Keratinocyte (primary cell): ENCODE results near the gene ELP4. TPM values are rescaled to one million over a fixed set of nuclear protein-coding genes. Genes with fewer than 3 reads are reported as not detected.
A peak's percentile ranks its signal among the peaks of the same experiment; 100 is the strongest.

ENCODE experiments used
- DNase-seq: peaks from one replicate; pipeline ENCODE4 v3.0.0-alpha.2; 2011; ENCODE audit warnings: low read depth, missing footprints, low spot score
- FAIRE-seq: peaks from 2 replicates; lab custom pipeline; 2011; peaks lifted over from hg19 to GRCh38; lab: Jason Lieb, UNC
- H2AFZ ChIP-seq: 2 replicates; pipeline ENCODE4 v1.6.0; 2012; ENCODE audit warnings: low read length, control low read depth, inconsistent platforms; ENCODE audit not compliant: control insufficient read depth
- H3K27ac ChIP-seq: 2 replicates; pipeline ENCODE4 v1.5.1; 2011; ENCODE audit warnings: low read length; ENCODE audit not compliant: control insufficient read depth, insufficient read depth
- H3K27me3 ChIP-seq: 3 replicates; pipeline ENCODE4 v1.6.0; 2011; ENCODE audit warnings: low read length; ENCODE audit not compliant: control insufficient read depth, insufficient read depth; ENCODE audit errors: extremely low read depth
- H3K36me3 ChIP-seq, 2 experiments: 2 replicates in 1 of 2; 3 replicates in 1 of 2; pipeline ENCODE4 v1.5.1; 2011; ENCODE audit warnings: low read length in 2 of 2, mild to moderate bottlenecking in 1 of 2; ENCODE audit not compliant: control insufficient read depth in 2 of 2, insufficient read depth in 2 of 2; ENCODE audit errors: extremely low read depth in 1 of 2
- H3K4me1 ChIP-seq: 3 replicates; pipeline ENCODE4 v1.5.1; 2011; ENCODE audit warnings: low read length; ENCODE audit not compliant: control insufficient read depth, insufficient read depth; ENCODE audit errors: extremely low read depth
- H3K4me2 ChIP-seq: 3 replicates; pipeline ENCODE4 v1.6.0; 2011; ENCODE audit warnings: low read depth, low read length; ENCODE audit not compliant: control insufficient read depth, insufficient read depth; ENCODE audit errors: extremely low read depth
- H3K4me3 ChIP-seq, 3 experiments: fragments of 200-600 bp in 1 of 3; sonication (generic) in 1 of 3; 2 replicates in 2 of 3; 3 replicates in 1 of 3; pipeline ENCODE4 v1.5.1; 2011 to 2016; ENCODE audit warnings: low read length in 3 of 3, mild to moderate bottlenecking in 3 of 3, control low read depth in 2 of 3, inconsistent platforms in 1 of 3, low read depth in 1 of 3, mixed read lengths in 1 of 3, mixed run types in 1 of 3, moderate library complexity in 1 of 3; ENCODE audit not compliant: control insufficient read depth in 2 of 3, insufficient read depth in 2 of 3; ENCODE audit errors: extremely low read depth in 1 of 3
- H3K79me2 ChIP-seq: 2 replicates; pipeline ENCODE4 v1.6.0; 2012; ENCODE audit warnings: low read length; ENCODE audit not compliant: control insufficient read depth, insufficient read depth
- H3K9ac ChIP-seq: 3 replicates; pipeline ENCODE4 v1.6.0; 2011; ENCODE audit warnings: low read length; ENCODE audit not compliant: control insufficient read depth, insufficient read depth; ENCODE audit errors: extremely low read depth
- H3K9me1 ChIP-seq: 3 replicates; pipeline ENCODE4 v1.6.0; 2011; ENCODE audit warnings: low read length; ENCODE audit not compliant: control insufficient read depth, insufficient read depth; ENCODE audit errors: extremely low read depth
- H3K9me3 ChIP-seq: 2 replicates; pipeline ENCODE4 v1.5.1; 2012; ENCODE audit warnings: low read depth, low read length; ENCODE audit not compliant: control insufficient read depth
- H4K20me1 ChIP-seq: 3 replicates; pipeline ENCODE4 v1.6.0; 2011; ENCODE audit warnings: low read length; ENCODE audit not compliant: control insufficient read depth, insufficient read depth; ENCODE audit errors: extremely low read depth
- CTCF ChIP-seq, 3 experiments: IDR thresholded peaks in 1 of 3; conservative IDR thresholded peaks in 1 of 3; optimal IDR thresholded peaks in 1 of 3; 2 replicates in 2 of 3; 3 replicates in 1 of 3; pipeline versions ENCODE3 to v1.5.1; 2011; ENCODE audit warnings: low read length in 3 of 3, mild to moderate bottlenecking in 3 of 3, moderate library complexity in 2 of 3, control low read depth in 1 of 3, inconsistent platforms in 1 of 3; ENCODE audit not compliant: insufficient read depth in 2 of 3; ENCODE audit errors: extremely low read depth in 1 of 3
- EZH2 ChIP-seq: IDR thresholded peaks from one replicate; pipeline ENCODE4 v1.6.1; 2012; ENCODE audit warnings: inconsistent platforms, mild to moderate bottlenecking, low read length, moderate library complexity
- dilution Hi-C: fragments of 300-500 bp; cut with MboI; formaldehyde crosslinking; loops from one replicate; pipeline ENCODE4 v1.7.0; 2020; ENCODE audit warnings: low sequenced_read_pairs; ENCODE audit not compliant: extremely low pct_ligation_motif_present
- polyA plus RNA-seq, 5 experiments: library from polyadenylated mRNA; depleted of rRNA in 3 of 5; stranded (reverse) in 3 of 5; stranded (forward) in 1 of 5; unstranded in 1 of 5; fragments of >200 nt; gene quantifications; 1 replicate in 1 of 5; 2 replicates in 3 of 5; 3 replicates in 1 of 5; pipeline versions ENCODE4 v1.2.1 to v1.2.3, GENCODE V29; 2011 to 2012; ENCODE audit warnings: missing spikeins in 2 of 5, low read depth in 1 of 5, low replicate concordance in 1 of 5

ELP4 gene
- polyA plus RNA-seq, 1 donor (not counting 4 experiments of a cell fraction or from before 2014, with no cell fraction given): 29.6 TPM

- H3K9me3 ChIP-seq: no peaks in the 10 kb centered on the region
- no peak for FAIRE-seq
- H2AFZ ChIP-seq: no peak overlapping the region
- no peaks in the 10 kb centered on the region for H3K9me1 ChIP-seq
- no peak overlapping the region for H3K4me2 ChIP-seq
- TF ChIP-seq EZH2 (no peak), CTCF (optimal IDR thresholded peaks at IDR 0.05 in 1 of 3, IDR thresholded peaks at IDR 0.05 in 1 of 3, conservative IDR thresholded peaks at IDR 0.05 in 1 of 3; ENCODE audit: extremely low read depth in 1 of 3, insufficient read depth in 2 of 3, low read length in 3 of 3) (no peak)
- H4K20me1 ChIP-seq: no peaks in the 10 kb centered on the region
- H3K27ac ChIP-seq: no peak overlapping the region
- no peaks in the 10 kb centered on the region for H3K36me3 ChIP-seq
- H3K4me3 ChIP-seq: no peak overlapping the region
- H3K4me1 ChIP-seq: peaks cover 4% of the 10 kb centered on the region
- H3K9ac ChIP-seq: no peak overlapping the region
- no peak for DNase-seq
- peaks cover 58% of the 10 kb centered on the region for H3K27me3 ChIP-seq
- no peaks in the 10 kb centered on the region for H3K79me2 ChIP-seq
- dilution Hi-C loops: no loop called here
Observed at GRCh38 chr11:31796499-31797189, 287.1 kb downstream of the ELP4 start.

GRCh38 chr11:31797190-31798056 lies 287.9 kb downstream of the ELP4 start:
- peaks cover 4% of the 10 kb centered on the region for H3K4me1 ChIP-seq
- no peaks in the 10 kb centered on the region for H3K9me3 ChIP-seq
- no peak overlapping the region for H3K4me3 ChIP-seq
- H2AFZ ChIP-seq: no peak overlapping the region
- no peak overlapping the region for H3K9ac ChIP-seq
- H3K36me3 ChIP-seq: no peaks in the 10 kb centered on the region
- H3K9me1 ChIP-seq: no peaks in the 10 kb centered on the region
- H3K79me2 ChIP-seq: no peaks in the 10 kb centered on the region
- H3K27me3 ChIP-seq: peaks cover 63% of the 10 kb centered on the region
- no peak overlapping the region for H3K27ac ChIP-seq
- no peak for FAIRE-seq
- peak overlapping the region; percentile 58 for H3K4me2 ChIP-seq
- dilution Hi-C loops: no loop called here
- DNase-seq: no peak
- no peaks in the 10 kb centered on the region for H4K20me1 ChIP-seq
- TF ChIP-seq EZH2: peak; percentile 82
- no peak for TF ChIP-seq CTCF (optimal IDR thresholded peaks at IDR 0.05 in 1 of 3, IDR thresholded peaks at IDR 0.05 in 1 of 3, conservative IDR thresholded peaks at IDR 0.05 in 1 of 3; ENCODE audit: extremely low read depth in 1 of 3, insufficient read depth in 2 of 3, low read length in 3 of 3)
